Esophagus squamous epithelium (tissue), 5 donors: ENCODE data around the gene DAB2IP. TPM values are rescaled to one million over a fixed set of nuclear protein-coding genes. Genes with fewer than 3 reads are reported as not detected.

Source experiments
- DNase-seq: peaks from one replicate; lab custom pipeline; 2025; lab: John Stamatoyannopoulos, UW
- H3K27ac ChIP-seq, 4 donors: fragments of 200-600 bp; sonication (generic); one replicate each; pipeline ENCODE4 v1.5.1; 2016 to 2019; ENCODE audit warnings: mild to moderate bottlenecking in 1 of 4
- H3K27me3 ChIP-seq, 4 donors: fragments of 200-600 bp; sonication (generic); 1 replicate in 3 of 4; 2 replicates in 1 of 4; pipeline versions ENCODE4 v1.5.1 to v1.6.0; 2017 to 2021; ENCODE audit warnings: antibody characterized with exemption in 1 of 4
- H3K36me3 ChIP-seq, 3 donors: fragments of 200-600 bp; sonication (generic); one replicate each; pipeline ENCODE4 v1.5.1; 2016 to 2019
- H3K4me1 ChIP-seq, 3 donors: fragments of 200-600 bp; sonication (generic); one replicate each; pipeline ENCODE4 v1.5.1; 2017 to 2019
- H3K4me3 ChIP-seq, 4 donors: fragments of 200-600 bp; sonication (generic); 1 replicate in 3 of 4; 2 replicates in 1 of 4; pipeline ENCODE4 v1.5.1; 2016 to 2019; ENCODE audit warnings: mild to moderate bottlenecking in 2 of 4, moderate library complexity in 1 of 4
- H3K9me3 ChIP-seq, 3 donors: fragments of 200-600 bp; sonication (generic); one replicate each; pipeline ENCODE4 v1.5.1; 2016 to 2019
- POLR2A ChIP-seq, 4 donors: fragments of 450-650 bp; IDR thresholded peaks; one replicate each; pipeline ENCODE4 v1.6.1; 2017; ENCODE audit warnings: antibody characterized with exemption in 4 of 4, mild to moderate bottlenecking in 4 of 4, moderate library complexity in 3 of 4
- WGBS, 2 donors: methylation state at CpG; one replicate each; pipeline ENCODE4 v1.1.5; 2018; 5-methylcytosine and 5-hydroxymethylcytosine counted together
- intact Hi-C: fragments of 100-400 bp; cut with DNase I; formaldehyde crosslinking; loops from one replicate; pipeline ENCODE4 v1.15.0; 2022
- total RNA-seq, 4 donors: library from RNA; depleted of rRNA; stranded (reverse); fragments of >200 nt; gene quantifications; one replicate each; pipeline ENCODE4 v1.1.0, GENCODE V29; 2016
- TF ChIP-seq, protein P1 (sequence below), 6 experiments: fragments of 450-650 bp in 4 of 6; fragments of 200-600 bp in 2 of 6; sonication (generic) in 2 of 6; IDR thresholded peaks; one replicate each; pipeline ENCODE4 v1.5.1; 2016 to 2019; ENCODE audit warnings: antibody characterized with exemption in 6 of 6, mild to moderate bottlenecking in 4 of 6, moderate library complexity in 4 of 6
- donor health status: DM: yes; HTN: yes; CAD: no.

DAB2IP gene
- total RNA-seq, 4 donors from 2014 or later, result 28.3 to 48.8 (median 38.1) TPM

DNA sequence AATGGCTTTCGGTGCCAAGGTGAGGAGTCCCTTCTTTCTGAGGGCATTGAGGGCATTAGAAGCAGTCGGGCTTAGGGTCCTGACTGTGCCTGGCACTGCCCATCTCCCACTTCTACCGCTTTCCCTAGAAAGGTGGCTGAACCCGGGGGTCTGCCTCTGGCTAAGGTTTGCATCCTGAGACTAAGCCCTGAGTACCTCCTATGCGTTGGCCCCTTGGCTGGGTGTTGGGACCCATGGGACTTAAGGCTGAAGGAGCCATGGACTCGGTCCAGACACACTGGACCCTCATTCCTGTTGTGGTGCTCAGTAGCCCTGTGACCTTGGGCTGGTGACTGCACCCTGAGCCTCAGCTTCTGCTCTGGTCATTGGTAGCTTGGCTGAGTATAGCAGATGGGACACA lies 23.9 kb downstream of the DAB2IP start:
- H3K9me3 ChIP-seq, result no peaks in the 10 kb centered on the region
- H3K27me3 ChIP-seq, result no peaks in the 10 kb centered on the region
- H3K36me3 ChIP-seq, result peaks cover 0 to 13% (median 3%) of the 10 kb centered on the region in 3 donors
- intact Hi-C loops, result no loop called here
- peaks cover 0 to 29% (median 2%) of the 10 kb centered on the region in 3 donors for H3K4me1 ChIP-seq
- WGBS, 2 donors, result 92 to 100% methylated on average over 2 to 3 of the region's 6 CpGs
- H3K27ac ChIP-seq, result no peak overlapping the region
- no peak overlapping the region for H3K4me3 ChIP-seq
- TF ChIP-seq, protein P1, sequence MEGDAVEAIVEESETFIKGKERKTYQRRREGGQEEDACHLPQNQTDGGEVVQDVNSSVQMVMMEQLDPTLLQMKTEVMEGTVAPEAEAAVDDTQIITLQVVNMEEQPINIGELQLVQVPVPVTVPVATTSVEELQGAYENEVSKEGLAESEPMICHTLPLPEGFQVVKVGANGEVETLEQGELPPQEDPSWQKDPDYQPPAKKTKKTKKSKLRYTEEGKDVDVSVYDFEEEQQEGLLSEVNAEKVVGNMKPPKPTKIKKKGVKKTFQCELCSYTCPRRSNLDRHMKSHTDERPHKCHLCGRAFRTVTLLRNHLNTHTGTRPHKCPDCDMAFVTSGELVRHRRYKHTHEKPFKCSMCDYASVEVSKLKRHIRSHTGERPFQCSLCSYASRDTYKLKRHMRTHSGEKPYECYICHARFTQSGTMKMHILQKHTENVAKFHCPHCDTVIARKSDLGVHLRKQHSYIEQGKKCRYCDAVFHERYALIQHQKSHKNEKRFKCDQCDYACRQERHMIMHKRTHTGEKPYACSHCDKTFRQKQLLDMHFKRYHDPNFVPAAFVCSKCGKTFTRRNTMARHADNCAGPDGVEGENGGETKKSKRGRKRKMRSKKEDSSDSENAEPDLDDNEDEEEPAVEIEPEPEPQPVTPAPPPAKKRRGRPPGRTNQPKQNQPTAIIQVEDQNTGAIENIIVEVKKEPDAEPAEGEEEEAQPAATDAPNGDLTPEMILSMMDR (IDR thresholded peaks at IDR 0.05), result no peak
- DNase-seq, result no peak

GRCh38 chr9:121675969-121676822 lies 24.8 kb downstream of the DAB2IP start:
- Histone ChIP-seq H3K27me3 (no peaks in the 10 kb centered on the region), H3K9me3 (no peaks in the 10 kb centered on the region), H3K4me1 (peaks cover 0 to 29% (median 2%) of the 10 kb centered on the region in 3 donors), H3K27ac (no peak overlapping the region), H3K36me3 (peaks cover 0 to 14% (median 4%) of the 10 kb centered on the region in 3 donors), H3K4me3 (no peak overlapping the region)
- no peak for TF ChIP-seq POLR2A (IDR thresholded peaks at IDR 0.05)
- TF ChIP-seq, protein P1 (IDR thresholded peaks at IDR 0.05), result no peak
- DNase-seq, result no peak
- intact Hi-C loops, result no loop called here
- WGBS, 2 donors, result 86 to 93% methylated on average over 10 to 14 of the region's 16 CpGs

GRCh38 chr9:121676926-121677325 lies 25.5 kb downstream of the DAB2IP start:
- intact Hi-C loops, result no loop called here
- TF ChIP-seq POLR2A (IDR thresholded peaks at IDR 0.05), result no peak
- TF ChIP-seq, protein P1 (IDR thresholded peaks at IDR 0.05), result no peak
- no peaks in the 10 kb centered on the region for H3K9me3 ChIP-seq
- peaks cover 0 to 22% (median 11%) of the 10 kb centered on the region in 3 donors for H3K36me3 ChIP-seq
- no peaks in the 10 kb centered on the region for H3K27me3 ChIP-seq
- no peak overlapping the region for H3K4me3 ChIP-seq
- DNase-seq, result no peak
- H3K27ac ChIP-seq, result no peak overlapping the region
- 65 to 71% methylated on average over 2 to 4 of the region's 4 CpGs for WGBS, 2 donors
- peaks cover 0 to 29% (median 2%) of the 10 kb centered on the region in 3 donors for H3K4me1 ChIP-seq

GRCh38 chr9:121678501-121679022 lies 27.1 kb downstream of the DAB2IP start:
- 88 to 95% methylated on average over 14 to 22 of the region's 22 CpGs for WGBS, 2 donors
- Histone ChIP-seq H3K27me3 (no peaks in the 10 kb centered on the region), H3K9me3 (no peaks in the 10 kb centered on the region), H3K27ac (no peak overlapping the region), H3K4me3 (no peak overlapping the region), H3K4me1 (peaks cover 0 to 23% (median 2%) of the 10 kb centered on the region in 3 donors), H3K36me3 (peaks cover 0 to 31% (median 13%) of the 10 kb centered on the region in 3 donors)
- DNase-seq, result no peak
- no peak for TF ChIP-seq POLR2A (IDR thresholded peaks at IDR 0.05)
- TF ChIP-seq, protein P1 (IDR thresholded peaks at IDR 0.05), result no peak
- intact Hi-C loops, result no loop called here
